ENCODE data around the gene AP3S1.

DNA sequence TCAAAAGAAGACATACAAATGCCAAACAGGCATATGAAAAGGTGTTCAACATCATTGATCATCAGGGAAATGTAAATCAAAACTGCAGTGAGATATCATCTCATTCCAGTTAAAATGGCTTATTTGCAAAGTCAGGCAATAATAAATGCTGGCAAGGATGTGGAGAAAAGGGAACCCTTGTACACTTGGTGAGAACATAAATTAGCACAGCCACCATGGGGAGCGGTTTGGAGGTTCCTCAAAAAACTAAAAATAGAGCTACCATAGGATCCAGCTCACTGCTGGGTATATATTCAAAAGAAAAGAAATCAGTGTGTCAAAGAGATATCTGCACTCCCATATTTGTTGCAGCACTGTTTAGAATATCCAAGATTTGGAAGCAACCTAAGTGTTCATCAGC lies 50.3 kb downstream of the AP3S1 start:
- TF ChIP-seq, protein P1, sequence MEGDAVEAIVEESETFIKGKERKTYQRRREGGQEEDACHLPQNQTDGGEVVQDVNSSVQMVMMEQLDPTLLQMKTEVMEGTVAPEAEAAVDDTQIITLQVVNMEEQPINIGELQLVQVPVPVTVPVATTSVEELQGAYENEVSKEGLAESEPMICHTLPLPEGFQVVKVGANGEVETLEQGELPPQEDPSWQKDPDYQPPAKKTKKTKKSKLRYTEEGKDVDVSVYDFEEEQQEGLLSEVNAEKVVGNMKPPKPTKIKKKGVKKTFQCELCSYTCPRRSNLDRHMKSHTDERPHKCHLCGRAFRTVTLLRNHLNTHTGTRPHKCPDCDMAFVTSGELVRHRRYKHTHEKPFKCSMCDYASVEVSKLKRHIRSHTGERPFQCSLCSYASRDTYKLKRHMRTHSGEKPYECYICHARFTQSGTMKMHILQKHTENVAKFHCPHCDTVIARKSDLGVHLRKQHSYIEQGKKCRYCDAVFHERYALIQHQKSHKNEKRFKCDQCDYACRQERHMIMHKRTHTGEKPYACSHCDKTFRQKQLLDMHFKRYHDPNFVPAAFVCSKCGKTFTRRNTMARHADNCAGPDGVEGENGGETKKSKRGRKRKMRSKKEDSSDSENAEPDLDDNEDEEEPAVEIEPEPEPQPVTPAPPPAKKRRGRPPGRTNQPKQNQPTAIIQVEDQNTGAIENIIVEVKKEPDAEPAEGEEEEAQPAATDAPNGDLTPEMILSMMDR (IDR thresholded peaks at IDR 0.05): no peak
- TF ChIP-seq POLR2A (IDR thresholded peaks at IDR 0.05): no peak

All from adrenal gland (tissue), 5 donors.